ENCODE results near the gene TEX36.

DNA sequence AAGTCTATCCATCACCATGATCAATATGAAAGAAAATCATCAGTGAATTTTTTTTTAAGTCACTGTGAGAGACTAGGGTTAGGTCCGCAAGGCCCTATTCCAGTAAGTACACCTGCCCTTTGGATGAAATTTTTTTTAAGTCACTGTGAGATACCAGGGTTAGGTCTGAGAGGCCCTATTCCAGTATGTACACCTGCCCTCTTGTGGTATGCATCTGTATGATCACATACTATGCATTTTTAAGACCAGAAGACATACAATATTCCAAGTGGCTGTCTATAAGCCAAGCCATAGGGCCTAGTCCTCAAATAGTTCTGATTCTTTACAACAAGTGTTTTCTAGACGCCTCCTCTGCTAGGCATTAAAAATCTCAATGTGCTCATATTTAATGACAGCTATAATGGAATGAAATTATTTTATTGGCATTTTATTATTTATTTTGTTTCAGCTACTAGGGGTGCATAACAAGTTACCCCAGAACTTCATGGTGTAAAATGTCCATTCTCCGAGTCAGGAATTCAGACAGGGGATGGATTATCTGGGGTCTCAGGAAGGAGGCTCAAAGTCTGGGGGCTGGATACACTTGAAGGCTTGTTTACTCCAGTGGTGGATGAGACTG lies 53.1 kb downstream of the TEX36 start:
- TF ChIP-seq POLR2A (IDR thresholded peaks at IDR 0.05; ENCODE audit: low read depth, low read length): no peak
- no peak for TF ChIP-seq SPI1 (IDR thresholded peaks at IDR 0.05; ENCODE audit: low read depth, low read length)
- TF ChIP-seq TAF1 (IDR thresholded peaks at IDR 0.05; ENCODE audit: low read depth, low read length): no peak
- no peak for TF ChIP-seq POLR2AphosphoS5 (IDR thresholded peaks at IDR 0.05; ENCODE audit: low read depth, low read length)
- TF ChIP-seq PAX5 (IDR thresholded peaks at IDR 0.05; ENCODE audit: insufficient read depth, low read length, severe bottlenecking): no peak
- TF ChIP-seq POU2F2 (IDR thresholded peaks at IDR 0.05; ENCODE audit: low read depth, low read length): no peak

Data from GM12891 (cell line).